Myometrial cell (primary cell): ENCODE data around the gene NFASC. TPM values are rescaled to one million over a fixed set of nuclear protein-coding genes. Genes with fewer than 3 reads are reported as not detected.

Experiments used
- total RNA-seq: library from RNA; depleted of rRNA; stranded (reverse); fragments of >200 nt; gene quantifications from 2 replicates; pipeline ENCODE4 v1.2.3, GENCODE V29; 2015

Gene NFASC
- total RNA-seq, result not detected in 2 replicates

DNA sequence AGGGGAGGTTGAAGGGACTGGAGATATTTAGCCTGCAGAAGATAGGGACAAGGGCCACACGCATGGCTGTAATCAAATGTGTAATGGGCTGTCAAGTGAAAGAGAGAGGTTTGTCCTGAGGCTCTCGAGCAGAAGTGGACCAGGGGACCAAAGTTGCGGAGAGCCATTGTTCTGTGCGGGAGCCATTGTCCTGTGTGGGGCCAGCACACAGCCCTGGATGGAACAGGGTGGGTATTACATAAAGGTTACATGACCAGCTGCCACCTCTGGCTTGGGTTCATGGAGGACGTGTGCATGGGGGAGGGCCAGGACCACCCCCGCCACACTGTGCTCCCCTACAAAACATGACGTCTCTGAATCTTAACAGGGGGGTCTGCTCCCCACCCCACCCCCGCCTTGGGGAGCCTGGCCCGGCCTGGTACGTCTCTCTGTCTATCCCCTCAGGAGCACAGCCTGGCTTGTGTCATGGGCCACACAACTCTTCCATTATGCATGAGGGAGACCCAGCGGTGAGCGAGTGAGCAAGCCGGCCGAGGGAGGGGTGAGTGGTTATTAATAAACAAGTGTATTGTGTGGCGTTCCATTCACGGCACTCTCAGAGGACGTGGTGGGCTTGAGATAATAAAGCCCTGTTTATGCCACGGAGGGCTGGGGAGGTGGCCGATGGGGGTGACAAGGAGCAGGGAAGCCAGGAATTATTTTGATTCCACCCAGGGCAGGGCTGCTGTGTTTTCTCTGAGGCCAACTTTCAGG lies at the start of gene NFASC:
Gene NFASC (plus strand): TSS at position 703 of the 753 bp plus-strand sequence. CDS start 73,454 bp downstream, outside the sequence.

DNA sequence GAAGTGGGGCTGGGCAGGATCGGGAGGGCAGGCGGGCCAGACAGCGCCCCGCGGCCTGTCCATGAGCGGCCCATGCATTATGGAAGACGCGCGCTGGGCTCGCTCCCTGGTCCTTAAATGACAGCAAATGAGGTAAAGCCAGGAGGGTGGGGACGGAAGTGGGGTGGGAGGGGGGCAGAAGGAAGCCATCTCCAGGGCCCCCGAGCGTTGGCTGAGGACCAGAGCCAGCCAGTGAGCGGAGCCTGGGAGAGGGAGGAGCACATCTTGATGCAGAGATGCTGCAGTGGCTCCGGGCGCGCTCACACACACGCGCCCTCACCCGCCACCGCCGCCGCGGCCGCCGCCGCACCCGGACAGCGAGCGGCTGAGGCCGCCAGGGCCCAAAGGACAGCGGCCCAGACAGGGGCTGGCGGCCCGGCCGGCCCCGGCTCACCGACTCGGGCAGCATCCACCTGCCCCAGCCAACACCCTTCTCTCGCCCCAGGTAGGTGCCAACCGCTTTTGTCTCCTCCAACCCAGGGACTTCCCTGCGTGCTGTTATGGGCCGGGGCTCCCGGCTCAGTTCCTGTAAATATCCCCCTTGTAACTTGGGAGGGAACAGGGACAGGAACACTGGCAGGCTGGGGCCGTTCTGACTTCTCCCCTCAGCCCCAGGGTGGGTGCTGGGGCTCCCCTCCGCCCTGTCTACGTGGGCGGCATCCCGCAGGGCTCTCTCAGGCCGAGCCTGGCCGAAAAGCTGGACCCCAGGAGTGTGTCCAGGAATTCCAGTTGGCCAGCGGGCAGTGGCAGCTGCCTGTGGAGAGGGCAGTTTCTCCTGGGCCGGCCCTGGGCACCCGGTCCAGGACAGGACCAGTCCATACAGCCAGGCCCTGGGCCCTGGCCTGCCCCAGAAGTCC lies 172.5 kb downstream of the NFASC start, which contains the start of gene CNTN2:
Gene CNTN2 (plus strand): TSS at position 302 of the 896 bp plus-strand sequence. CDS start 9,974 bp downstream, outside the sequence.

Other genes starting within 250 kb of the NFASC start
- gene LRRN2, start 185.1 kb upstream of the NFASC start, total RNA-seq, result not detected in 2 replicates
- not detected in 2 replicates for gene CNTN2, start 172.3 kb downstream of the NFASC start, total RNA-seq
- gene TMEM81, start 213.6 kb downstream of the NFASC start, total RNA-seq, result 0.29 and 3.2 TPM in 2 replicates